Stimulated activated CD4-positive, alpha-beta T cell treated with anti-CD3 and anti-CD28 coated beads, Interleukin-1b, Interleukin-23, amount 100 ng/mL, for 24 hours (primary cell): Measurements from ENCODE around the gene ITIH4.

Experiments used
- DNase-seq, 4 experiments: peaks; one replicate each; pipeline ENCODE4 v3.0.0-alpha.2; 2020; ENCODE audit warnings: low read depth in 4 of 4, low spot score in 1 of 4

ITIH4 gene

DNA sequence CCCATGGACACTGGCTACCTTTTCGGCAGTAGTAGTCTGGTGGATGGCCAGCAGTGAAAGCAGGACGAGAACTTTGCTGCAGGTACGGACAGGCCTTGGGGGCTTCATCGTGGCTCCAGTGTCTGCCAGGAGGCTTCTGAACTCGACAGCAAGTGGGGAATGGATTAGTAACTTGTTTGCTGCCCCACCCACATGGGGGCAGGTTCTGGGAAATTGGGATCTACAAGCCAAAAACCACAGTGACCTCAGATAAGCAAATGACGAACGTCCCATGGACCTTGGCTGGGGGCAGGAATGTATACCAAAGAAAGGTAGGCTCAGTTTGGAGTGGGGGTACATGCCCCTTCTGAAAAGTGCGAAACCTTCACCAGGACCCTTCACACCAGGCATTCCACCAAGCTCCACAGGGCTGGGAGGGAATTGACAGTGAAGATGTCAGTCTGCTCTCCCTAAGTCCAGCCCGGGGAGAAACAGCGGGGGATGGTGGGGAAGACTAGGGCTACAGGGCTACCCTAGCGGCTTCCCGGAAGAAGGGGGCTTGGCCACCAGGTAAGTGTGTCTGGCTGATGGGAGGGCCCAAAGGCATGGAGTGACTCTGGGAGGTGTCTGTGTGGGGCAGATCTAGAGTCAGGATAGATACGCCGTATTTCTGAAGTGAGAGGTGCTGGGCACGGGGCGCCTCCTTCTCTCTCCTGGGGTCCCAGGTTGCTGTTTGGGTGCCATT is at the start of gene ITIH4:
ITIH4 (minus strand) TSS at position 138 of the 724 bp plus-strand sequence; CDS start at position 108, 30 bp downstream.
- no peak for DNase-seq

- no peak for DNase-seq
These were observed 49.6 kb upstream of the ITIH4 start for GRCh38 chr3:52880047-52880446.

DNA sequence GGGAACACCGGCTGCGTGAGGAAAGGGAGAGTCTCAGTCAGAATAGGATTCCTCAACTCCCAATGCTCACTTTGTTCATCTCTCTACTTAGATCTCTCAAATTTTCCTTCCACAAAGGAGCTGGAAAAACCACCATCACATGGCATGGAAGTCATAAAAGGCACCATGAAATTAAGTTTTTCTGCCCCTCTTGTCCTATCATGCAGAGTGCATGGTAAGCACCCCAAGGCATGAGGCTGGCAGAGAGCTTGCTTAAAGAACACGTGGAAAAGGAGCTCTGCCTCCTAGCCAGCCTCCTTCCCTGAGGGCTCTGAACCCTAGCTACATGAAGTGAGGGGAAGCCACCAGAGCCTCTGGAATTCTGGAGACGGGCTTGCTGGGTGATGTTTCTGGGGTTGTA is 49.1 kb upstream of the ITIH4 start:
- DNase-seq, result no peak

DNA sequence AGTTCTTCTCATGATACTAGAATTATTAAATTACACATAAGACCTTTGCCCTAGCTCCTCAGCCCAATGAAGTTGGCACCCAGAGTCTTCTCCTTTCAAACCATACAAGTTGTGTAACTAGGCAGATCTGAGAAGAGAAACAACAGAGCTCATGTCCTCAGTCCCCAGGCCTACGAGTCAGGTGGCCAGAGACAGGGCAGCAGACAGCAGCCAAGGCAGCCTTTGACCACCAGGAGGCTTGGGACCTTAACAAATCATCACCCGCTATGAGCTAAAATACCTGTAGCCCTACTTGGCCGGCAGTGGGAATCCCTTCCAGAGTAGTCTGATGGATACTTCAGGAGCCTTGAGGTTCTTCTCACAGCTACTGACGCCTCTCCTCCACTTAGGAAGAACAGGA is 48.6 kb upstream of the ITIH4 start:
- no peak for DNase-seq

DNA sequence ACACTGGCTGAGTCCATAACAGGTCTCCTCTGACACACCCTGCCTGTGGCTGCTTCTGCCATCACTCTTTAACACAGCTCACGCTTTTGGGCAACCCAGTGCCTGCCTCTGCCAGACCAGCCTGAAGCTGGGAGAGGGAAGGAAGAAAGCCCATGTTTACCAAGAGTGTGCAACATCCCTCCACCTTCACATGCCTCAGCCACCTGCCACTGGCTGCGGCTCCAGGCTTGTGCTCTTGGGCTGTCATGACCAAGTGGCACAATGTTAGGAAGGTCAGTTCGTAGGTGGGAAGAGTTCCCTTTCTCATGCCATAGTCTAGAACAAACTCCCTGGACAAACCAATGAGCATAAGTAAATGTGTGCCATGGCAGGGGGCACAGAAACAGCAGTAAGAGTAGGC is 46.6 kb upstream of the ITIH4 start:
- no peak for DNase-seq

DNA sequence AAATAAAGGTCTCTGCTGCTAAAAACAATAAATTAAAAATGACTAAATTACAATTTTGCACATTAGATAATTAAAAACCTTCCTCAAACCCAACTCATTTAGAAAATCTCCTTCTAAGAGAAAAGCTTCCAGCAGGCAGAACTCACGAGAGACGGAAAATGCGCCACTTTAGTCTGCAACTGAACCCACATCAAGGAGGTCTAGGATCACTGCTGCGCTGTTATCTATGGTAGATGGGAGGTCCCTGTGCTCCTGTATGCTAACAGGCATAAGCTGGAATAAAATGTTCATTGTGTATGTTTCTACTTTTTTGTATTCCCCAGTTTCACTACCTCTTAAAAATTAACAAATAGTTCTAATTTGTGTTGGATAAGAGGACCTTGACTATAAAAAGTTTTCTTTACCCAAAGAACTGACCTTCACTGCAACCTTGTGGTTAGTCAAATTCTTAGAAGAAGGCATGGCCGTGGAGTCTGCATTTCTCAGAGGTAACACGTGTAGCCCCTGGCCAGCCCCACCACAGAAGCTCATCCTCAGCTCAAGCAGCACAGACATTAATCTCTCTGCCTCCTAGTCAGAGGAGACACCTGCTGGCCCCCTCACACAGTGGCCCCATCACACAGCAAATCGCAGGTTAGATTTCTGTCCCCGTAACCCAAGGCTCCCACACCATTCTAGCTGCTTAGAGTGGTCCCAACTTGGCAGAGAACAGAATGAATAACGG is 44.6 kb upstream of the ITIH4 start:
- DNase-seq, result no peak

- no peak for DNase-seq
These were observed 43.8 kb upstream of the ITIH4 start for GRCh38 chr3:52874160-52874701.

- DNase-seq, result no peak
These were observed 43.1 kb upstream of the ITIH4 start for GRCh38 chr3:52873433-52874159.

- DNase-seq, result no peak
These were observed 41.8 kb upstream of the ITIH4 start for GRCh38 chr3:52872245-52872644.

DNA sequence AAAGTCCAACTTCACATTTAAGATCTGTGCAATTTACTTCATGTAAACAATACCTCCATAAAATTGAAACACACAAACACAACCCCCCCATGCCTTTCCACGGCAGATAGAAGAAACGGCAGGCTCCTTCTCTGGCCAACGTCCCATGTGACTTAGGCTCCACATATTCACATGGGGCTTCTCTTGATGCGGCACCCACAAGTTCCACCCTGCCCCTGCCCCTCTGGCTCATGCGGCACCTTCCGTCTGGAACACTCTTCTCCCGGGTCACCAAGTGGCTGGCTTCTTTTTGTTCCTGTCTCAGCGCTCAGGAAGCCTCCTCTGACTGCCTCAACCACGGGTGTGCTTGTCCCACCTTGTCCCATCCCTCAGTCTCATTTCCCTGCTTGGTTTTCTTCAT is 41.3 kb upstream of the ITIH4 start:
- DNase-seq, result no peak

- no peak for DNase-seq
These were observed 40.0 kb upstream of the ITIH4 start for GRCh38 chr3:52870471-52870870.

- DNase-seq, result no peak
These were observed 36.0 kb upstream of the ITIH4 start for GRCh38 chr3:52866427-52866826.

- DNase-seq, result no peak
These were observed 35.5 kb upstream of the ITIH4 start for GRCh38 chr3:52865994-52866393.

GRCh38 chr3:52860424-52860768 is 29.9 kb upstream of the ITIH4 start:
- no peak for DNase-seq

DNA sequence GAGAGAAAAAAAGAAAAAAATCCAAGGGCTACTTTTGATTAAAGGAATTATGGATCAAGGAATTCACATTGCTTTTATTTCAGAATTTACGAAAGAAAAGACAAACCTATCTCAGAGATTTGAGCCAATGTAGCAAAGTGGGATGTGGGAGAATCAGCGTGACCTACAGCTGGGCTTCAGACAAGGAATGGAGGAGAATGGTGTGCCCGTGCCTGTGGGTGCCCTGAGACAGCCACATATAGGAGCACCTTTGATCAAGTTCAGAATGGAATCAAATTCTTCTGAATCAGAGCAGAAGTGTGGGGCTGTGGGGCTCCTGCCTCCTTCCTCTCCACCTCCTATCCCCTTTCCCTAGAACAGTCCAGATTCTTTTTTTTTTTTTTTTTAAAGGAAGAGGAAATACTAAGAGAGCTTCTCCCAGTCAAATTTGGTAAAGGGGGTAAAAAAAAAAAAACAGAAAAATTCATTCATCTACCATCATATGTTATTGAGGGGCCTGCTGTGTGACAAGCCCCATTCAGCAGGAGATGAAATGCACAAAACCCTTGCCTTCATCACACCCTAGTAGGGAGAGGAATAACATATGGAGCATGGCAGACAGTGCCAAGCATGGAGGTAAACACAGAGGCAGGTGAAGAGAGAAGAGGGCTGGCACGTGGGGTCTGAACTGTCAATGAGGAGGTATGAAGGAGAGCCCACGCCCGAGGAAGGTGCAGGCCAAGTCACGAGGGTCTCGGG is 29.4 kb upstream of the ITIH4 start:
- DNase-seq, result no peak

- no peak for DNase-seq
These were observed 27.4 kb upstream of the ITIH4 start for GRCh38 chr3:52857864-52858263.

DNA sequence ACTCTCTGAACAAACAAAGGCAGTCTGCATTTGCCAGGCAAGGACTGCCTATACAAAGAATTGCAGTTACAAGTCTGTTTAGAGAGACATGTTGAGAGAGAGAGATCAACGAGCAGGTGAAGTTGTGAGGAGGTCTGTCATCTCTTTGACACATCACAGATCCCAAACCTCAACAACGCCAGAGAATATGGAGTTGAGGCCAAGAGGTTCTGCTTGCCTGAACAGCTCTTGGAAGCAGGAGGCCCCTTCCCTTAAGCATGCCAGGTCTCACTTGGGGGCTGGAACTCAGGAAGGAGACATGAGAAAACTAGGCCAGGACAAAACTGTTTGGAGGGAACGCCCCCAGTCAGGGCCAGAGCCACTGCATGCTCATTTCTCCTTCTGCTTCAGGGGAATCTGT is 26.7 kb upstream of the ITIH4 start:
- DNase-seq, result no peak

- no peak for DNase-seq
These were observed 26.2 kb upstream of the ITIH4 start for GRCh38 chr3:52856666-52857065.

- no peak for DNase-seq
These were observed 23.5 kb upstream of the ITIH4 start for GRCh38 chr3:52854013-52854412.

GRCh38 chr3:52852419-52852818 is 21.9 kb upstream of the ITIH4 start:
- no peak for DNase-seq

- no peak for DNase-seq
These were observed 20.9 kb upstream of the ITIH4 start for GRCh38 chr3:52851348-52851747.
